Activated naive CD4-positive, alpha-beta T cell treated with anti-CD3 and anti-CD28 coated beads, Interleukin-2, amount 50 U/mL, for 16 hours (primary cell): ENCODE results near the gene TRIM72.
"Not testable (repeated sequence)": the region's sequence is repeated elsewhere in the genome, so short reads cannot be mapped to it uniquely, and the experiment has no call there.

Experiments used
- DNase-seq: peaks from one replicate; pipeline ENCODE4 v3.0.0-alpha.2; 2020

TRIM72 gene

GRCh38 chr16:31191697-31192428 lies 22.1 kb upstream of the TRIM72 start:
- DNase-seq = no peak

GRCh38 chr16:31192856-31193642 lies 20.9 kb upstream of the TRIM72 start:
- no peak for DNase-seq

- no peak for DNase-seq
These were observed 20.0 kb upstream of the TRIM72 start for GRCh38 chr16:31193874-31194273.

GRCh38 chr16:31194898-31195297 lies 19.0 kb upstream of the TRIM72 start:
- no peak for DNase-seq

GRCh38 chr16:31195861-31196260 lies 18.1 kb upstream of the TRIM72 start:
- not testable (repeated sequence) for DNase-seq

- no peak for DNase-seq
These were observed 17.4 kb upstream of the TRIM72 start for GRCh38 chr16:31196324-31197088.

GRCh38 chr16:31198207-31198882 lies 15.6 kb upstream of the TRIM72 start:
- DNase-seq = no peak

- no peak for DNase-seq
These were observed 14.4 kb upstream of the TRIM72 start for GRCh38 chr16:31199430-31200041.

GRCh38 chr16:31200111-31200510 lies 13.8 kb upstream of the TRIM72 start:
- DNase-seq = not testable (repeated sequence)

GRCh38 chr16:31200821-31201568 lies 12.9 kb upstream of the TRIM72 start:
- DNase-seq = peak; percentile 53

GRCh38 chr16:31201582-31202413 lies 12.1 kb upstream of the TRIM72 start:
- DNase-seq = peak; percentile 36

- DNase-seq = no peak
These were observed 11.2 kb upstream of the TRIM72 start, which contains the start of gene PYCARD for GRCh38 chr16:31202414-31203375. TSS of gene PYCARD (minus strand) at chr16:31202760. CDS start at chr16:31202690, 70 bp downstream.

GRCh38 chr16:31204871-31205666 lies 8.8 kb upstream of the TRIM72 start:
- no peak for DNase-seq

GRCh38 chr16:31206776-31207175 lies 7.1 kb upstream of the TRIM72 start:
- DNase-seq = no peak

GRCh38 chr16:31213342-31213741 lies 577 bp upstream of the TRIM72 start:
- DNase-seq = no peak

- no peak for DNase-seq
These were observed 878 bp downstream of the TRIM72 start for GRCh38 chr16:31214708-31215286.

- DNase-seq = peak; percentile 23
These were observed 1.6 kb downstream of the TRIM72 start for GRCh38 chr16:31215287-31216162.
